ENCODE data around the gene SAMD10.
"Not testable (repeated sequence)": the region's sequence is repeated elsewhere in the genome, so short reads cannot be mapped to it uniquely, and the experiment has no call there.

SAMD10 gene

GRCh38 chr20:63941282-63942081 lies 38.0 kb downstream of the SAMD10 start:
- no peak for DNase-seq (ENCODE audit: low read depth in 2 of 2)

- DNase-seq (ENCODE audit: low read depth in 2 of 2) = no peak
Measured at GRCh38 chr20:63940472-63941266, 38.8 kb downstream of the SAMD10 start.

GRCh38 chr20:63940071-63940471 lies 39.4 kb downstream of the SAMD10 start:
- DNase-seq (ENCODE audit: low read depth in 2 of 2) = no peak

GRCh38 chr20:63939061-63939935 lies 40.1 kb downstream of the SAMD10 start:
- no peak for DNase-seq (ENCODE audit: low read depth in 2 of 2)

- DNase-seq (ENCODE audit: low read depth in 2 of 2) = no peak
Measured at GRCh38 chr20:63937596-63937995, 41.8 kb downstream of the SAMD10 start.

- no peak for DNase-seq (ENCODE audit: low read depth in 2 of 2)
Measured at GRCh38 chr20:63935447-63935846, 44.0 kb downstream of the SAMD10 start.

- no peak for DNase-seq (ENCODE audit: low read depth in 2 of 2)
Measured at GRCh38 chr20:63934271-63935068, 45.0 kb downstream of the SAMD10 start.

GRCh38 chr20:63933646-63934045 lies 45.8 kb downstream of the SAMD10 start:
- DNase-seq (ENCODE audit: low read depth in 2 of 2) = no peak

- no peak for DNase-seq (ENCODE audit: low read depth in 2 of 2)
Measured at GRCh38 chr20:63932606-63933160, 46.8 kb downstream of the SAMD10 start.

GRCh38 chr20:63931735-63932134 lies 47.7 kb downstream of the SAMD10 start:
- DNase-seq (ENCODE audit: low read depth in 2 of 2) = no peak

- DNase-seq (ENCODE audit: low read depth in 2 of 2) = no peak
Measured at GRCh38 chr20:63930971-63931553, 48.4 kb downstream of the SAMD10 start.

- not testable (repeated sequence) for DNase-seq (ENCODE audit: low read depth in 2 of 2)
Measured at GRCh38 chr20:63929473-63929883, 50.0 kb downstream of the SAMD10 start.

- DNase-seq (ENCODE audit: low read depth in 2 of 2) = no peak
Measured at GRCh38 chr20:63929071-63929470, 50.4 kb downstream of the SAMD10 start.

GRCh38 chr20:63926298-63926697 lies 53.1 kb downstream of the SAMD10 start:
- DNase-seq (ENCODE audit: low read depth in 2 of 2) = no peak

GRCh38 chr20:63924241-63924640 lies 55.2 kb downstream of the SAMD10 start:
- DNase-seq (ENCODE audit: low read depth in 2 of 2) = no peak
